ENCODE results near the gene PDCD1LG2.
"Not testable (repeated sequence)": the region's sequence is repeated elsewhere in the genome, so short reads cannot be mapped to it uniquely, and the experiment has no call there.

PDCD1LG2 gene

GRCh38 chr9:5510360-5510931 is at the start of gene PDCD1LG2:
Gene PDCD1LG2, plus strand, starts transcription at chr9:5510531. Its CDS starts 12,016 bp downstream, at chr9:5522547.
- TF ChIP-seq CTCF (IDR thresholded peaks at IDR 0.05; ENCODE audit: insufficient read depth, low read depth, low read length, missing control alignments) = no peak
- H3K4me3 ChIP-seq (ENCODE audit: low read length) = no peak within 1 kb of the TSS
- peak; percentile 79 for DNase-seq (ENCODE audit: low read depth)

DNA sequence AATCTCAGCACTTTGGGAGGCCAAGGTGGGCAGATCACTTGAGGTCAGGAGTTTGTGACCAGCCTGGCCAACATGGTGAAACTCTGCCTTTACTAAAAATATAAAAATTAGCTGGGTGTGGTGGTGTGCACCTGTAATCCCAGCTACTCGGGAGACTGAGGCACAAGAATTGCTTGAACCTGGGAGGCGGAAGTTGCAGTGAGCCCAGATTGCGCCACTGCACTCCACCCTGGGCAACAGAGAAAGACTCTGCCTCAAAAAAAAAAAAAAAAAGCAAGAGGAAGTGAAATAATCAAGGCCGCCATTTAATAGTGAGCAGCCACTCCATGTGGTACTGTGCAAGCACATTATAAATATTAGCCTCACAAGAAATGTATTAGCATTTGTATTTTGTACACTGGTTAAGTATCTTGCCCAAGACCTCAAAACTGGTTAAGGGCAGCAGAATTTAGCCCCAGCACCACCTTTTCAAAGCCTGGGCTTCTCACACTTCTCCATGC is 45.5 kb upstream of the PDCD1LG2 start:
- not testable (repeated sequence) for DNase-seq (ENCODE audit: low read depth); H3K4me3 ChIP-seq (ENCODE audit: low read length)

GRCh38 chr9:5466005-5466404 is 44.3 kb upstream of the PDCD1LG2 start:
- DNase-seq (ENCODE audit: low read depth) = no peak
- no peak for TF ChIP-seq CTCF (IDR thresholded peaks at IDR 0.05; ENCODE audit: insufficient read depth, low read depth, low read length, missing control alignments)
- H3K4me3 ChIP-seq (ENCODE audit: low read length) = no peak overlapping the region

GRCh38 chr9:5466766-5467165 is 43.6 kb upstream of the PDCD1LG2 start:
- no peak overlapping the region for H3K4me3 ChIP-seq (ENCODE audit: low read length)
- no peak for TF ChIP-seq CTCF (IDR thresholded peaks at IDR 0.05; ENCODE audit: insufficient read depth, low read depth, low read length, missing control alignments)
- no peak for DNase-seq (ENCODE audit: low read depth)

GRCh38 chr9:5468850-5469249 is 41.5 kb upstream of the PDCD1LG2 start:
- no peak for DNase-seq (ENCODE audit: low read depth)
- no peak for TF ChIP-seq CTCF (IDR thresholded peaks at IDR 0.05; ENCODE audit: insufficient read depth, low read depth, low read length, missing control alignments)
- no peak overlapping the region for H3K4me3 ChIP-seq (ENCODE audit: low read length)

DNA sequence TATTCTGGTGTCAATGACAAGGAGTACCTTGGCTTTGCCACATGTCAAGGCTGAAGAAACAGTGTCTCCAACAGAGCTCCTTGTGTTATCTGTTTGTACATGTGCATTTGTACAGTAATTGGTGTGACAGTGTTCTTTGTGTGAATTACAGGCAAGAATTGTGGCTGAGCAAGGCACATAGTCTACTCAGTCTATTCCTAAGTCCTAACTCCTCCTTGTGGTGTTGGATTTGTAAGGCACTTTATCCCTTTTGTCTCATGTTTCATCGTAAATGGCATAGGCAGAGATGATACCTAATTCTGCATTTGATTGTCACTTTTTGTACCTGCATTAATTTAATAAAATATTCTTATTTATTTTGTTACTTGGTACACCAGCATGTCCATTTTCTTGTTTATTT is 40.2 kb upstream of the PDCD1LG2 start:
- no peak for DNase-seq (ENCODE audit: low read depth)
- no peak overlapping the region for H3K4me3 ChIP-seq (ENCODE audit: low read length)
- peak; percentile 18 for TF ChIP-seq CTCF (IDR thresholded peaks at IDR 0.05; ENCODE audit: insufficient read depth, low read depth, low read length, missing control alignments)

DNA sequence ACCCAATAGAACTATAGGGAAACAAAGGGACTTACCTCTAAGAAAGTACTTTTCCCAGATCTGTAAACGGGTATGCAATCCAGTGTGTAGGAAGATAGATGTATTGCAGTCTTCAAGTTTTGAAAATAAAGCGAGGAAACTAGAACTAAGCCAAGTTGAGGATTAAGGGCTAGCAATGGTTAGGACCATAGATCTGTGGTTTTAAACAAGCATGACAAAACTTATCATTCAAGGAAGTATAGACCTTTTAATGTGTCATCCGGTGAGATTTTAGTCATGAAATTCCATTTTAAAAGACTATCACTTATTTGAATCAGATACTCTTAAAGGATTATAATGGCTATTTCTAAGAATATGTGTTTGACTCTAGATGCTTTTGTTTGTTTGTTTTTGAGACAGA is 39.5 kb upstream of the PDCD1LG2 start:
- no peak for DNase-seq (ENCODE audit: low read depth)
- no peak overlapping the region for H3K4me3 ChIP-seq (ENCODE audit: low read length)
- no peak for TF ChIP-seq CTCF (IDR thresholded peaks at IDR 0.05; ENCODE audit: insufficient read depth, low read depth, low read length, missing control alignments)

GRCh38 chr9:5475611-5476010 is 34.7 kb upstream of the PDCD1LG2 start:
- not testable (repeated sequence) for DNase-seq (ENCODE audit: low read depth); H3K4me3 ChIP-seq (ENCODE audit: low read length)

Data from epithelial cell of esophagus (primary cell).